HEK293 (cell line): ENCODE data around the gene SH3RF3.

Experiments
- CTCF ChIA-PET: fragments of 350-600 bp; formaldehyde crosslinking; extraction: SDS; loops from one replicate; lab custom pipeline; 2021; ENCODE audit warnings: antibody characterized with exemption; lab: Yijun Ruan, JAX
- POLR2A ChIA-PET: fragments of 300-600 bp; formaldehyde crosslinking; extraction: SDS; loops from one replicate; lab custom pipeline; 2020; ENCODE audit warnings: antibody characterized with exemption, inconsistent platforms; lab: Yijun Ruan, JAX
- H3K27ac ChIP-seq: fragments of 200-500 bp; sonication (Bioruptor generic); 2 replicates; pipeline ENCODE4 v1.5.1; 2014; ENCODE audit warnings: low read depth, low read length, control low read depth, inconsistent platforms; ENCODE audit errors: extremely low read depth
- H3K36me3 ChIP-seq, 2 experiments: fragments of 200-500 bp in 1 of 2; sonication (Bioruptor generic) in 1 of 2; 1 replicate in 1 of 2; 2 replicates in 1 of 2; pipeline ENCODE4 v1.5.1; 2014 to 2017; ENCODE audit warnings: inconsistent platforms in 2 of 2, low read length in 2 of 2; ENCODE audit not compliant: control insufficient read depth in 2 of 2, insufficient read depth in 1 of 2
- H3K4me1 ChIP-seq: fragments of 200-500 bp; sonication (Bioruptor generic); 2 replicates; pipeline ENCODE4 v1.5.1; 2014; ENCODE audit warnings: mild to moderate bottlenecking, low read length, inconsistent platforms; ENCODE audit not compliant: control insufficient read depth, insufficient read depth
- H3K4me3 ChIP-seq: 2 replicates; pipeline ENCODE4 v1.5.1; 2011; ENCODE audit warnings: low read depth, mild to moderate bottlenecking, control low read depth, low read length, moderate library complexity
- H3K9me3 ChIP-seq: fragments of 200-500 bp; sonication (Bioruptor generic); 2 replicates; pipeline ENCODE4 v1.5.1; 2014; ENCODE audit warnings: low read depth, low read length, inconsistent platforms; ENCODE audit not compliant: control insufficient read depth, insufficient read depth
- ATF2 ChIP-seq: fragments of 450-650 bp; formaldehyde crosslinking; IDR thresholded peaks from 2 replicates; pipeline ENCODE4 v1.5.1; 2016; ENCODE audit warnings: missing biosample characterization, missing genetic modification characterization, low read depth
- GFI1B ChIP-seq: fragments of 450-650 bp; formaldehyde crosslinking; IDR thresholded peaks from 2 replicates; pipeline ENCODE4 v1.5.1; 2016; ENCODE audit warnings: missing biosample characterization, missing genetic modification characterization
- GLI2 ChIP-seq: fragments of 450-650 bp; formaldehyde crosslinking; IDR thresholded peaks from 2 replicates; pipeline ENCODE4; 2017; ENCODE audit warnings: missing biosample characterization, missing genetic modification characterization, low read depth, borderline replicate concordance
- HOXA7 ChIP-seq: sonication (generic); formaldehyde crosslinking; IDR thresholded peaks from 2 replicates; pipeline ENCODE4 v1.8.1; 2022; ENCODE audit warnings: missing genetic modification reagents, borderline replicate concordance
- HOXC10 ChIP-seq: sonication (generic); formaldehyde crosslinking; IDR thresholded peaks from 2 replicates; pipeline ENCODE4 v1.8.1; 2023; ENCODE audit warnings: mild to moderate bottlenecking, missing genetic modification reagents
- OSR2 ChIP-seq: fragments of 450-650 bp; formaldehyde crosslinking; IDR thresholded peaks from 2 replicates; pipeline ENCODE4 v1.5.1; 2016; ENCODE audit warnings: missing biosample characterization, missing genetic modification characterization
- PRDM2 ChIP-seq: fragments of 450-650 bp; formaldehyde crosslinking; IDR thresholded peaks from 2 replicates; pipeline ENCODE4 v1.5.1; 2016; ENCODE audit warnings: missing biosample characterization, missing genetic modification characterization, borderline replicate concordance
- REPIN1 ChIP-seq: fragments of 450-650 bp; formaldehyde crosslinking; IDR thresholded peaks from 2 replicates; pipeline ENCODE4 v1.5.1; 2017; ENCODE audit warnings: missing biosample characterization, missing genetic modification characterization, low read depth
- ZBTB21 ChIP-seq: fragments of 450-650 bp; formaldehyde crosslinking; IDR thresholded peaks from 2 replicates; pipeline ENCODE4 v1.5.1; 2017; ENCODE audit warnings: missing biosample characterization, missing genetic modification characterization
- ZBTB48 ChIP-seq: fragments of 450-650 bp; formaldehyde crosslinking; IDR thresholded peaks from 2 replicates; pipeline ENCODE4 v1.5.1; 2016; ENCODE audit warnings: missing biosample characterization, missing genetic modification characterization
- ZBTB7A ChIP-seq: fragments of 450-650 bp; formaldehyde crosslinking; IDR thresholded peaks from 2 replicates; pipeline ENCODE4 v1.5.1; 2016; ENCODE audit warnings: low read depth, missing biosample characterization, missing genetic modification characterization
- ZFHX2 ChIP-seq: fragments of 450-650 bp; formaldehyde crosslinking; conservative IDR thresholded peaks from 2 replicates; pipeline ENCODE4 v1.5.1; 2016; ENCODE audit warnings: missing biosample characterization, missing genetic modification characterization
- ZFP37 ChIP-seq: fragments of 450-650 bp; formaldehyde crosslinking; IDR thresholded peaks from 2 replicates; pipeline ENCODE4 v1.5.1; 2016; ENCODE audit warnings: missing biosample characterization, missing genetic modification characterization
- ZNF16 ChIP-seq: fragments of 450-650 bp; formaldehyde crosslinking; IDR thresholded peaks from 2 replicates; pipeline ENCODE4 v1.5.1; 2016; ENCODE audit warnings: low read depth, missing biosample characterization, missing genetic modification characterization
- ZNF211 ChIP-seq: fragments of 450-650 bp; formaldehyde crosslinking; IDR thresholded peaks from 2 replicates; pipeline ENCODE4 v1.5.1; 2016; ENCODE audit warnings: low read depth, missing biosample characterization, missing genetic modification characterization
- ZNF248 ChIP-seq: fragments of 450-650 bp; formaldehyde crosslinking; IDR thresholded peaks from 2 replicates; pipeline ENCODE4 v1.5.1; 2017; ENCODE audit warnings: missing biosample characterization, missing genetic modification characterization
- ZNF274 ChIP-seq, 2 experiments: fragments of 200-500 bp in 1 of 2; fragments of 450-650 bp in 1 of 2; sonication (Bioruptor generic) in 1 of 2; formaldehyde crosslinking in 1 of 2; IDR thresholded peaks; 2 replicates each; pipeline versions ENCODE4 v1.5.1 to v1.6.1; 2014 to 2016; ENCODE audit warnings: borderline replicate concordance in 1 of 2, inconsistent platforms in 1 of 2, low read length in 1 of 2, missing biosample characterization in 1 of 2, missing genetic modification characterization in 1 of 2
- ZNF341 ChIP-seq: fragments of 450-650 bp; formaldehyde crosslinking; IDR thresholded peaks from 2 replicates; pipeline ENCODE4; 2016; ENCODE audit warnings: low read depth, missing biosample characterization, missing genetic modification characterization
- ZNF529 ChIP-seq: fragments of 450-650 bp; formaldehyde crosslinking; IDR thresholded peaks from 2 replicates; pipeline ENCODE4 v1.5.1; 2017; ENCODE audit warnings: missing genetic modification characterization, missing biosample characterization; ENCODE audit not compliant: insufficient replicate concordance
- ZNF548 ChIP-seq: fragments of 450-650 bp; formaldehyde crosslinking; IDR thresholded peaks from 2 replicates; pipeline ENCODE4 v1.5.1; 2016; ENCODE audit warnings: missing biosample characterization, missing genetic modification characterization
- ZNF776 ChIP-seq: fragments of 450-650 bp; formaldehyde crosslinking; IDR thresholded peaks from 2 replicates; pipeline ENCODE4 v1.5.0; 2017; ENCODE audit warnings: missing biosample characterization, missing genetic modification characterization, borderline replicate concordance
- ZNF777 ChIP-seq: fragments of 450-650 bp; formaldehyde crosslinking; IDR thresholded peaks from 2 replicates; pipeline ENCODE4 v1.5.1; 2017; ENCODE audit warnings: missing biosample characterization, missing genetic modification characterization, borderline replicate concordance
- ZSCAN23 ChIP-seq: fragments of 450-650 bp; formaldehyde crosslinking; IDR thresholded peaks from 2 replicates; pipeline ENCODE4 v1.5.1; 2016; ENCODE audit warnings: missing biosample characterization, missing genetic modification characterization
- TF ChIP-seq, protein P1 (sequence below): fragments of 450-650 bp; IDR thresholded peaks from 2 replicates; pipeline ENCODE4 v1.5.1; 2018; ENCODE audit warnings: missing biosample characterization, mild to moderate bottlenecking, missing genetic modification characterization

The SH3RF3 gene

GRCh38 chr2:109287413-109287812 is 158.4 kb downstream of the SH3RF3 start (continued):
- TF ChIP-seq ATF2 (tag by site-specific recombination): no peak
- no peak for TF ChIP-seq ZNF341
- TF ChIP-seq GFI1B: no peak
- no peak for TF ChIP-seq ZBTB48 (tag by site-specific recombination)

DNA sequence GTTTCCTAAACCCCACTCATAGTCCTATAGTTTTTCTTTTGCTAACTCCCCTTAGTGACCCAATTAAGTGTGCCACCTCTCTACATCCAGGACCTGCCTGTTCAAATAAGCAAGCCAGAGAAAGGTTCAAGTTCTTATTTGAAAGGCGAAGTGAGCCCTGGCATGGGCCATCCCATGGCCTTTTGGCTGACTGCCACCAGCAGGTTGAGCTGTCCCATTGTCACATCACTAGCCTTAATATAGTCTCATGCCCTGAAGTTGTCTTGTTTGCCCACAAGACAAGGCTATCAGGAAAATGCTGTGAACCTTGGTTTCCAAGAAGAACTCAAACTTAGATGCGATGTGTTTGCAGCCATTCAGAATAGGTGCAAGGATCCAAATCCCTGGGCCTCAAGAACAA is 158.8 kb downstream of the SH3RF3 start:
- no peaks in the 10 kb centered on the region for H3K9me3 ChIP-seq
- no peak overlapping the region for H3K4me3 ChIP-seq
- no peaks in the 10 kb centered on the region for H3K36me3 ChIP-seq
- no peak overlapping the region for H3K27ac ChIP-seq
- TF ChIP-seq ZBTB7A: no peak
- TF ChIP-seq ZFP37: no peak
- no peak for TF ChIP-seq ZNF777
- no peak for TF ChIP-seq ZNF16 (tag by site-specific recombination)
- no peak for TF ChIP-seq ZFHX2 (tag by site-specific recombination)
- no peak for TF ChIP-seq OSR2 (tag by site-specific recombination)
- no peak for TF ChIP-seq ZNF776 (tag by site-specific recombination)
- TF ChIP-seq GLI2 (tag by site-specific recombination): no peak
- no peak for TF ChIP-seq HOXA7
- no peak for TF ChIP-seq ZNF248 (tag by site-specific recombination)
- TF ChIP-seq ZNF529 (tag by site-specific recombination): no peak
- TF ChIP-seq, protein P1, sequence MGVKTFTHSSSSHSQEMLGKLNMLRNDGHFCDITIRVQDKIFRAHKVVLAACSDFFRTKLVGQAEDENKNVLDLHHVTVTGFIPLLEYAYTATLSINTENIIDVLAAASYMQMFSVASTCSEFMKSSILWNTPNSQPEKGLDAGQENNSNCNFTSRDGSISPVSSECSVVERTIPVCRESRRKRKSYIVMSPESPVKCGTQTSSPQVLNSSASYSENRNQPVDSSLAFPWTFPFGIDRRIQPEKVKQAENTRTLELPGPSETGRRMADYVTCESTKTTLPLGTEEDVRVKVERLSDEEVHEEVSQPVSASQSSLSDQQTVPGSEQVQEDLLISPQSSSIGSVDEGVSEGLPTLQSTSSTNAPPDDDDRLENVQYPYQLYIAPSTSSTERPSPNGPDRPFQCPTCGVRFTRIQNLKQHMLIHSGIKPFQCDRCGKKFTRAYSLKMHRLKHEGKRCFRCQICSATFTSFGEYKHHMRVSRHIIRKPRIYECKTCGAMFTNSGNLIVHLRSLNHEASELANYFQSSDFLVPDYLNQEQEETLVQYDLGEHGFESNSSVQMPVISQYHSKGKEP (tag by site-specific recombination): no peak
- no peak for TF ChIP-seq ZNF548 (tag by site-specific recombination)
- TF ChIP-seq ZBTB21: no peak
- TF ChIP-seq REPIN1 (tag by site-specific recombination): no peak
- no peak for TF ChIP-seq ZNF211 (tag by site-specific recombination)
- no peak for TF ChIP-seq PRDM2 (tag by site-specific recombination)
- TF ChIP-seq ZNF274 (IDR thresholded peaks at IDR 0.05; ENCODE audit: low read length): no peak
- no peak for TF ChIP-seq ZNF274 (tag by site-specific recombination; IDR thresholded peaks at IDR 0.05; ENCODE audit: borderline replicate concordance)
- TF ChIP-seq HOXC10 (CRISPR knock-in tag): no peak
- TF ChIP-seq ZSCAN23 (tag by site-specific recombination): no peak
- ChIA-PET CTCF (no interaction called here), POLR2A (no interaction called here)
- H3K4me1 ChIP-seq: peaks cover 6% of the 10 kb centered on the region
